Activated CD8-positive, alpha-beta memory T cell treated with anti-CD3 and anti-CD28 coated beads, Interleukin-2, amount 10 ng/mL, durations not matched to agents 7 days and 5 days (primary cell): ENCODE data around the gene MAD1L1. TPM values are rescaled to one million over a fixed set of nuclear protein-coding genes. Genes with fewer than 3 reads are reported as not detected.

Experiments
- ATAC-seq: fragments of 150-1000 bp; cut with Tn5 transposase; one replicate; pipeline ENCODE4 v1.10.0; 2021; ENCODE audit warnings: moderate library complexity
- CTCF ChIA-PET: fragments of 350-600 bp; sonication (Branson Sonifier 250); formaldehyde crosslinking; loops from one replicate; lab custom pipeline; 2021; ENCODE audit warnings: antibody characterized with exemption; lab: Charles Lee
- DNase-seq: peaks from one replicate; pipeline ENCODE4 v3.0.0-alpha.2; 2020
- H3K27ac Mint-ChIP-seq: one replicate; pipeline ENCODE4 v1.8.0; 2021; ENCODE audit warnings: mild to moderate bottlenecking, mixed read lengths
- H3K27me3 Mint-ChIP-seq: one replicate; pipeline ENCODE4 v1.8.0; 2021; ENCODE audit warnings: mixed read lengths
- H3K36me3 Mint-ChIP-seq: one replicate; pipeline ENCODE4 v1.8.0; 2021; ENCODE audit warnings: mild to moderate bottlenecking, mixed read lengths
- H3K4me1 Mint-ChIP-seq: one replicate; pipeline ENCODE4 v1.8.0; 2021; ENCODE audit warnings: mixed read lengths
- H3K4me3 Mint-ChIP-seq: one replicate; pipeline ENCODE4 v1.8.0; 2021; ENCODE audit warnings: mild to moderate bottlenecking, moderate library complexity, mixed read lengths
- H3K9me3 Mint-ChIP-seq: one replicate; pipeline ENCODE4 v1.8.0; 2022; ENCODE audit warnings: low read depth, mixed read lengths
- total RNA-seq, 2 experiments: library from RNA; stranded (reverse); gene quantifications; one replicate each; pipeline ENCODE4 v1.2.3, GENCODE V29; 2021

Gene MAD1L1
- total RNA-seq, 2 experiments from 2014 or later = 60.0 to 97.7 TPM

GRCh38 chr7:2217716-2218443, 14.9 kb downstream of the MAD1L1 start:
- Mint-ChIP-seq H3K27ac (no peak overlapping the region), H3K27me3 (no peaks in the 10 kb centered on the region), H3K9me3 (no peaks in the 10 kb centered on the region), H3K4me1 (peaks cover 18% of the 10 kb centered on the region), H3K36me3 (peaks cover 10% of the 10 kb centered on the region), H3K4me3 (no peak overlapping the region)
- ATAC-seq (no peak), DNase-seq (no peak)
- CTCF ChIA-PET = interaction anchor here (1.3 kb wide), 1 partner anchor 14 kb away, joined by 3 read pairs; the partner anchor contains the start of gene MAD1L1

DNA sequence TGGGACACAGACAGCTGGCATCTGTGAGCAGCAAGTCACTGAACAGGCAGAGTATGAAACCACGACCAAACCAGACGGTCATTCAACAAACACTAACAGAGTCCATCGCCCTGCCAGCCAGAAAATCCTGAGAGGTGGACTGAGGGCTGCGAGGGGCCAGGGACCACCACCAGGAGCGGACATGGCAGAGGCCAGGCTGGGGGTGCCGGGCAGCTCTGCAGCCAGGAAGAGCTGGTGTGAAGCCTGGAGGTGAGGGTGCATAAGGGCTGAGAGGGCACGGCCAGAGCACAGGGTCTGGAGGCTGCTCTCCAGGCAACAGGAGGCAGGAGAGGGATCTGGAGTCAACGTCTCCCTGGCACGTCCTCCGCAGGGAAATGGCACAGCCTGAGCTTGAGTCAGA, 15.5 kb downstream of the MAD1L1 start:
- CTCF ChIA-PET = interaction anchor here (1.3 kb wide), 1 partner anchor 15 kb away, joined by 3 read pairs; the partner anchor contains the start of gene MAD1L1
- no peak overlapping the region for H3K27ac Mint-ChIP-seq
- DNase-seq (no peak), ATAC-seq (no peak)
- no peaks in the 10 kb centered on the region for H3K27me3 Mint-ChIP-seq
- no peaks in the 10 kb centered on the region for H3K9me3 Mint-ChIP-seq
- no peak overlapping the region for H3K4me3 Mint-ChIP-seq
- H3K4me1 Mint-ChIP-seq = peaks cover 18% of the 10 kb centered on the region
- H3K36me3 Mint-ChIP-seq = peaks cover 16% of the 10 kb centered on the region

GRCh38 chr7:2215851-2216250, 16.9 kb downstream of the MAD1L1 start:
- Mint-ChIP-seq H3K4me3 (no peak overlapping the region), H3K36me3 (peaks cover 16% of the 10 kb centered on the region), H3K27ac (no peak overlapping the region), H3K27me3 (no peaks in the 10 kb centered on the region), H3K4me1 (peaks cover 18% of the 10 kb centered on the region), H3K9me3 (no peaks in the 10 kb centered on the region)
- DNase-seq (no peak), ATAC-seq (no peak)
- CTCF ChIA-PET = interaction anchor here (0.7 to 1.2 kb wide), 2 partner anchors 13 to 132 kb away, joined by 3 read pairs; no protein-coding TSS in a partner anchor

DNA sequence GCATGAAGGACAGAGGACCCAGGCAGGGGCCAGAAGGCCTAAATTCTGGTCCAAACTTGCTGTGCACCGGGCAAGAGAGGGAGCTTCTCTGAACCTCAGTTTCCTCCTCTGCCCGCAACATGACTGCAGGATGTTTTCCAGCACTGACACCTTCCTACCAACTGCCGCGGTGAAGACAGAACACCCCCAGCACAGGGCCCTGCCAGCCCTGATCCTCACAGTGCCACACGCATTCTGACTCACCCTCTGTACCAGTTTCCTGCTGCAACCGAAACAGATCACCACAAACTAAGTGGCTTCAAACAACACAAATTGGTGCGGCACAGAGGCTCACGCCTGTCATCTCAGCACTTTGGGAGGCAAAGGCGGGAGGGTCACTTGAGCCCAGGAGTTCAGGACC, 18.1 kb downstream of the MAD1L1 start:
- peak; percentile 58 for DNase-seq
- H3K27me3 Mint-ChIP-seq = no peaks in the 10 kb centered on the region
- CTCF ChIA-PET = interaction anchor here (1.8 kb wide), 1 partner anchor 34 kb away, joined by 3 read pairs; no protein-coding TSS in a partner anchor
- H3K36me3 Mint-ChIP-seq = peaks cover 16% of the 10 kb centered on the region
- H3K9me3 Mint-ChIP-seq = no peaks in the 10 kb centered on the region
- ATAC-seq = peak; percentile 68
- H3K27ac Mint-ChIP-seq = peak overlapping the region; percentile 11
- H3K4me3 Mint-ChIP-seq = no peak overlapping the region
- peaks cover 19% of the 10 kb centered on the region for H3K4me1 Mint-ChIP-seq

DNA sequence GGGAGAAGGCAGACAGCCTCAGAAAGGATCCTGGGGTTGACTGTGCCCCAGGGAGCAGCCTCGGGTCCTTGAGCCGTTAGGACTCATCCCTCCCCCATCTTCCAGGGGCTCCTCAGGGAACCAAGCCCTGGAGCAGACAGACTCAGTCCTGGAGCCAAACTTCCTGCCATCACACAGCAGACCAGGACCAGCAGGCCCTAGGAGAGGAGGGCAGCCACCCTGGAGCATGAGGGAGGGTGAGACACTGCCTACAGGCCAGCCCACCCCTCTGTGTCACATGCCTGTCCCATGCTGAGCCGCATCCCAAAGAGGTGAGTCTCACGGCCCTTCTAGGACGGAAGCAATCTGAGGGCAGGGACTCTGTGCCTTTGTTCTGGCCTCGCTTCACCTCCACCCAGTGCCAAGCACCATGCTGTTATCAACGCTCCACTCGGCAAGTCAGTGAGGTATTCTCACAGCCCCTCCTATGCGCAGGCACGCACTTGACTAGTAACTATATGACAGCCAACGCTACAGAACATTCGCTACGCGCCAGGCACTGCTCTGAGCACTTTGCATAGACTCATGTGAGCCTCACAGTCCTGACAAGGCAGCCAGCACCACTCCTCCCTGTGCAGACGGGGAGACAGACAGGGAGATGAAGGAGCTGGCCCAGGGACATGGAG, 19.1 kb downstream of the MAD1L1 start:
- ATAC-seq (no peak), DNase-seq (no peak)
- peaks cover 16% of the 10 kb centered on the region for H3K36me3 Mint-ChIP-seq
- peaks cover 19% of the 10 kb centered on the region for H3K4me1 Mint-ChIP-seq
- H3K4me3 Mint-ChIP-seq = no peak overlapping the region
- no peaks in the 10 kb centered on the region for H3K9me3 Mint-ChIP-seq
- CTCF ChIA-PET = interaction anchor here (1.8 kb wide), 1 partner anchor 33 kb away, joined by 3 read pairs; no protein-coding TSS in a partner anchor
- H3K27me3 Mint-ChIP-seq = no peaks in the 10 kb centered on the region
- peak overlapping the region; percentile 11 for H3K27ac Mint-ChIP-seq

GRCh38 chr7:2212906-2213305, 19.8 kb downstream of the MAD1L1 start:
- CTCF ChIA-PET = no interaction called here
- DNase-seq (no peak), ATAC-seq (no peak)
- Mint-ChIP-seq H3K9me3 (no peaks in the 10 kb centered on the region), H3K36me3 (peaks cover 16% of the 10 kb centered on the region), H3K27ac (no peak overlapping the region), H3K27me3 (no peaks in the 10 kb centered on the region), H3K4me1 (peaks cover 19% of the 10 kb centered on the region), H3K4me3 (no peak overlapping the region)

DNA sequence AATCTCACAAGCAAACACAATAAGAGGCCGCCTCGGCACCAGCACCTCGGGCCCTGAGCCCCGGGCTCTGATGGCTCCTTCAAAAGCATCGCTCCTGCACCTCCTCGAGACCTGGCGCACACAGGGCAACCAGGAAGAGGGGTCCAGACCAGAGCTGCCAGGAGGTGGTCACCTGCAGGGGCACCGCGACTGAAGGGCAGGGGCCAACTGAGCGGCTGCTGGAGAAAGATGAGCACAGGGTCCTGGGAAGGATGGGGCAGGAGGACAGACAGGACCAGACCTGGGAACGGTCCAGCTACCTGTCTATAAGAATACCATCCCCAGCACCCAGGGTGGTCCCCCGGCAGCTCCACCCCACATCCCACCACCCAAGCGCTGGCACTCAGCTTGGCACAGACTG, 20.8 kb downstream of the MAD1L1 start:
- Mint-ChIP-seq H3K9me3 (no peaks in the 10 kb centered on the region), H3K27me3 (no peaks in the 10 kb centered on the region), H3K27ac (no peak overlapping the region), H3K36me3 (peaks cover 16% of the 10 kb centered on the region), H3K4me3 (no peak overlapping the region), H3K4me1 (peaks cover 19% of the 10 kb centered on the region)
- CTCF ChIA-PET = no interaction called here
- DNase-seq (no peak), ATAC-seq (no peak)

- H3K27ac Mint-ChIP-seq = no peak overlapping the region
- peaks cover 16% of the 10 kb centered on the region for H3K36me3 Mint-ChIP-seq
- no peak overlapping the region for H3K4me3 Mint-ChIP-seq
Observed at GRCh38 chr7:2211259-2211880, 21.4 kb downstream of the MAD1L1 start.

GRCh38 chr7:2210551-2211258, 22.0 kb downstream of the MAD1L1 start:
- peaks cover 12% of the 10 kb centered on the region for H3K36me3 Mint-ChIP-seq
- DNase-seq (no peak), ATAC-seq (no peak)
- no peak overlapping the region for H3K4me3 Mint-ChIP-seq
- H3K9me3 Mint-ChIP-seq = no peaks in the 10 kb centered on the region
- no peaks in the 10 kb centered on the region for H3K27me3 Mint-ChIP-seq
- H3K4me1 Mint-ChIP-seq = peaks cover 18% of the 10 kb centered on the region
- CTCF ChIA-PET = interaction anchor here (1.3 kb wide), 1 partner anchor 138 kb away, joined by 3 read pairs; no protein-coding TSS in a partner anchor
- H3K27ac Mint-ChIP-seq = no peak overlapping the region

More at GRCh38 chr7:2211259-2211880, 21.4 kb downstream of the MAD1L1 start:
- CTCF ChIA-PET = no interaction called here
- H3K4me1 Mint-ChIP-seq = peaks cover 19% of the 10 kb centered on the region
- no peaks in the 10 kb centered on the region for H3K9me3 Mint-ChIP-seq
- no peak for DNase-seq
- no peak for ATAC-seq
- H3K27me3 Mint-ChIP-seq = no peaks in the 10 kb centered on the region

DNA sequence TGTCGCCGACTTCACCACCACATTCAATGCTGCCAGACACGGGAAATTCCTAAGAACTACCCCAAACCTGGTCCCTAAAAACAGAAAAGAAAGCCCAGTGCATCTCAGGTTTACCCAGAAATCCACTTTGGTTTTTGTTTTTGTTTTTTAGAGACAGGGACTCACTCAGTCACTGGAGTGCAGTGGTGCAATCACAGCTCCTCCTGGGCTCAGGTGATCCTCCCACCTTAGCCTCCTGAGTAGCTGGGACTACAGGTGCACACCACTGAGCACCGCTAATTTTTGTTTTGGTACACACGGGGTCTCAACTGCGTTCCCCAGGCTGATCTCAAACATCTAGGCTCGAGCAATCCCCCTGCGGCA, 22.8 kb downstream of the MAD1L1 start:
- ATAC-seq (no peak), DNase-seq (no peak)
- Mint-ChIP-seq H3K4me3 (no peak overlapping the region), H3K36me3 (peaks cover 8% of the 10 kb centered on the region), H3K27ac (no peak overlapping the region), H3K9me3 (no peaks in the 10 kb centered on the region), H3K4me1 (peaks cover 13% of the 10 kb centered on the region), H3K27me3 (no peaks in the 10 kb centered on the region)
- CTCF ChIA-PET = interaction anchor here (1.1 to 1.4 kb wide), 9 partner anchors 15 to 629 kb away, joined by 3 to 5 read pairs (median 3); no protein-coding TSS in a partner anchor

GRCh38 chr7:2209146-2209960, 23.4 kb downstream of the MAD1L1 start:
- Mint-ChIP-seq H3K36me3 (peaks cover 8% of the 10 kb centered on the region), H3K9me3 (no peaks in the 10 kb centered on the region), H3K27me3 (no peaks in the 10 kb centered on the region), H3K4me3 (no peak overlapping the region), H3K27ac (no peak overlapping the region), H3K4me1 (peaks cover 7% of the 10 kb centered on the region)
- CTCF ChIA-PET = interaction anchor here (0.6 to 1.6 kb wide), 12 partner anchors 14 to 628 kb away, joined by 3 to 5 read pairs (median 3); no protein-coding TSS in a partner anchor
- DNase-seq (peak; percentile 67), ATAC-seq (peak; percentile 66)

- ATAC-seq = no peak
- DNase-seq = no peak
- no peaks in the 10 kb centered on the region for H3K27me3 Mint-ChIP-seq
- H3K9me3 Mint-ChIP-seq = no peaks in the 10 kb centered on the region
- peaks cover 8% of the 10 kb centered on the region for H3K36me3 Mint-ChIP-seq
- no peak overlapping the region for H3K4me3 Mint-ChIP-seq
- CTCF ChIA-PET = interaction anchor here (1.1 to 1.6 kb wide), 4 partner anchors 16 to 628 kb away, joined by 3 to 4 read pairs (median 3); no protein-coding TSS in a partner anchor
- peaks cover 2% of the 10 kb centered on the region for H3K4me1 Mint-ChIP-seq
- H3K27ac Mint-ChIP-seq = no peak overlapping the region
Observed at GRCh38 chr7:2208712-2209111, 24.0 kb downstream of the MAD1L1 start.
